Measurements from ENCODE around the gene PBOV1. TPM values are rescaled to one million over a fixed set of nuclear protein-coding genes. Genes with fewer than 3 reads are reported as not detected.

The PBOV1 gene
- total RNA-seq, 1 donor from 2014 or later, result not detected

GRCh38 chr6:138175596-138175995 lies 42.7 kb downstream of the PBOV1 start:
- Mint-ChIP-seq H3K27me3 (ENCODE audit: low read depth) (peaks cover 29% of the 10 kb centered on the region), H3K4me3 (no peak overlapping the region), H3K27ac (ENCODE audit: unreplicated experiment) (no peak overlapping the region), H3K9me3 (peaks cover 10% of the 10 kb centered on the region), H3K36me3 (ENCODE audit: low read depth) (peaks cover 5% of the 10 kb centered on the region), H3K4me1 (no peaks in the 10 kb centered on the region)
- TF ChIP-seq, protein P1, sequence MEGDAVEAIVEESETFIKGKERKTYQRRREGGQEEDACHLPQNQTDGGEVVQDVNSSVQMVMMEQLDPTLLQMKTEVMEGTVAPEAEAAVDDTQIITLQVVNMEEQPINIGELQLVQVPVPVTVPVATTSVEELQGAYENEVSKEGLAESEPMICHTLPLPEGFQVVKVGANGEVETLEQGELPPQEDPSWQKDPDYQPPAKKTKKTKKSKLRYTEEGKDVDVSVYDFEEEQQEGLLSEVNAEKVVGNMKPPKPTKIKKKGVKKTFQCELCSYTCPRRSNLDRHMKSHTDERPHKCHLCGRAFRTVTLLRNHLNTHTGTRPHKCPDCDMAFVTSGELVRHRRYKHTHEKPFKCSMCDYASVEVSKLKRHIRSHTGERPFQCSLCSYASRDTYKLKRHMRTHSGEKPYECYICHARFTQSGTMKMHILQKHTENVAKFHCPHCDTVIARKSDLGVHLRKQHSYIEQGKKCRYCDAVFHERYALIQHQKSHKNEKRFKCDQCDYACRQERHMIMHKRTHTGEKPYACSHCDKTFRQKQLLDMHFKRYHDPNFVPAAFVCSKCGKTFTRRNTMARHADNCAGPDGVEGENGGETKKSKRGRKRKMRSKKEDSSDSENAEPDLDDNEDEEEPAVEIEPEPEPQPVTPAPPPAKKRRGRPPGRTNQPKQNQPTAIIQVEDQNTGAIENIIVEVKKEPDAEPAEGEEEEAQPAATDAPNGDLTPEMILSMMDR (conservative IDR thresholded peaks at IDR 0.05), result no peak
- DNase-seq (ENCODE audit: low read depth, low spot score), result no peak

Other genes with a start within 250 kb of the PBOV1 start
- 3.0 and 3.3 TPM in 2 replicates for gene PERP, start 111.1 kb downstream of the PBOV1 start, total RNA-seq
- gene ARFGEF3, start 56.6 kb downstream of the PBOV1 start, total RNA-seq, result 0.23 and 0.30 TPM in 2 replicates
- gene SMIM28, start 159.4 kb upstream of the PBOV1 start, total RNA-seq, result not detected in 2 replicates
- 26.5 and 31.5 TPM in 2 replicates for gene HEBP2, start 185.7 kb upstream of the PBOV1 start, total RNA-seq